Right ventricle myocardium superior (tissue), 1 donor: ENCODE data around the gene GHRH. TPM values are rescaled to one million over a fixed set of nuclear protein-coding genes. Genes with fewer than 3 reads are reported as not detected.
A peak's percentile ranks its signal among the peaks of the same experiment; 100 is the strongest.

Experiments
- ATAC-seq: fragments of 200-7000 bp; cut with Tn5 transposase; one replicate; pipeline ENCODE4 v1.9.1; 2020; ENCODE audit warnings: mild to moderate bottlenecking; ENCODE audit not compliant: poor library complexity
- DNase-seq: peaks from one replicate; pipeline ENCODE4 v3.0.0-alpha.2; 2020
- intact Hi-C: fragments of 100-400 bp; cut with DNase I; formaldehyde crosslinking; loops from one replicate; pipeline ENCODE4 v1.11.2; 2022
- total RNA-seq: library from RNA; stranded (reverse); fragmentation: NEBNext Ultra II Directional; extraction: Animal tissue kit (Norgen Biotek cat#: 25700); gene quantifications from one replicate; pipeline ENCODE4 v1.2.1, GENCODE V29; 2021
- donor health status: DM: no; HTN: yes; CAD: no; lungs with severe emphysema.

Gene GHRH
- total RNA-seq, 1 donor from 2014 or later = 0.97 TPM

DNA sequence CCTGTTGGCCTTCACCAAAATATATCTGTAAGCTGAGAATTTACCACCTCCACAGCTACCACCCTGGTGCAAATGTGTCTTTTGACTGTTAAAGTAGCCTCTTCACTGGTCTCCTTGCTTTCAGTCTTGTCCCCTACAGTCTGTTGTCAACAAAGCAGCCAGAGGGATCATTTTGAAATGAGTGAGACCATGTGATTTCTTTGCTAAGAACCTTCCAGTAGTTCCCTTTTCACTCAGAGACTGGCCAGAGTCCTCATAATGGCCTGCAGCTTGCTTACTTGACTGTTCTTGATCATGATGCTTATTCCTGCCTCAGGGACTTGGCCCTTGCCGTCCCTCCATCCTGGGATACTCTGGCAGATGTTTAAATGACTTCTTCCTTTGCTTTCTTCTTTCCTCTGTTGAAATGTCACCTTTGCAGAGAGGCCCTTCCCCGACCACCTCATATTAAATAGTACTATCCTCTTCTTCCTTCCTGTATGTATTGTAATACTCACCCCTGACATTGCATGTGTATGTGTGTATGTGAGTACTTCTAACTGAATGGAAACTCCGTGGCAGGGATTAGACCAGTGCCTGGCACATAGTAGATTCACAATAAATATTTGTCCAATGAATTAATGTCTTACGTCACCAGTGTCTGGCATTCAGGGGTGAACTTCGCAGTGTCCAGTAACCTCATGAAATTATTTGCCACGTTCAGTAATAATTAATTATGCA, 32.8 kb upstream of the GHRH start:
- ATAC-seq (no peak), DNase-seq (no peak)
- intact Hi-C loops = no loop called here

DNA sequence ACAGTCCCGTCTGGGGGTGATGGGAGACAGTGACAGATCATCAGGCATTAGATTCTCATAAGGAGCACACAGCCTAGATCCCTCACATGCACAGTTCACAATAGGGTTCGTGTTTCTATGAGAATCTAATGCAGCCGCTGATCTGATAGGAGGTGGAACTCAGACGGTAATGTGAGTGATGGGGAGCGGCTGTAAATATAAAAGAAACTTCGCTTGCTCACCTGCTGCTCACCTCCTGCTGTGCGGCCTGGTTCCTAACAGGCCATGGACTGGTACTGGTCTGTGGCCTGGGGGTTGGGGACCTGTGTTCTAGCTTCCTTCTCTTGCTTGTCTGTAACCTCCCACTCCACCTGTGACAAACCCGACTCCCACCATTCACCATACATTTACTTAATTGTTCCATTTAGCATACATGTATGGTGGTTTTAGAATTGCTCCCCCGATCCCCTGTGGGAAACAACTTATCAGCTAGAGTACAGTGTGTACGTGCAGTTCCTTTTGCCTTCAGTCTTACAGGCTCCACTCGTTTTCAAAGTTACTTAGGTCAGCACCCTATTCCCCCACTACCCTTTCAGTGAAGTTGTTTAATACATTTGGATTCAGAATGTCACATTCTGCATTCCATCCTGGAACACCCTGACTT, 31.8 kb upstream of the GHRH start:
- ATAC-seq (no peak), DNase-seq (no peak)
- intact Hi-C loops = no loop called here

DNA sequence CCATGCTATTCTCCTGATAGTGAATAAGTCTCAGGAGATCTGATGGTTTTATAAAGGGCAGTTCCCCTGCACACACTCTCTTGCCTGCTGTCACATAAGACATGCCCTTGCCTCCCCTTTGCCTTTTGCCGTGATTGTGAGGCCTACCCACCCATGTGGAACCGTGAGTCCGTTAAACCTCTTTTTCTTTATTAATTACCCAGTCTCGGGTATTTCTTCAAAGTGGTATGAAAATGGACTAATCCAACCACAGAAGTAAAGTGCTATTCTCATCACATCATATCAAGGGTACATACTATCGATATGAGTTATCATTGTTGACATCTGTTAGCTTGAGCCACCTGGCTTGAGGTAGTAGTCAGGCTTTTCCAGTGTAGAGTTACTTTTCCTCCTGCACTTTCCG, 30.1 kb upstream of the GHRH start:
- ATAC-seq (no peak), DNase-seq (no peak)
- intact Hi-C loops = no loop called here

DNA sequence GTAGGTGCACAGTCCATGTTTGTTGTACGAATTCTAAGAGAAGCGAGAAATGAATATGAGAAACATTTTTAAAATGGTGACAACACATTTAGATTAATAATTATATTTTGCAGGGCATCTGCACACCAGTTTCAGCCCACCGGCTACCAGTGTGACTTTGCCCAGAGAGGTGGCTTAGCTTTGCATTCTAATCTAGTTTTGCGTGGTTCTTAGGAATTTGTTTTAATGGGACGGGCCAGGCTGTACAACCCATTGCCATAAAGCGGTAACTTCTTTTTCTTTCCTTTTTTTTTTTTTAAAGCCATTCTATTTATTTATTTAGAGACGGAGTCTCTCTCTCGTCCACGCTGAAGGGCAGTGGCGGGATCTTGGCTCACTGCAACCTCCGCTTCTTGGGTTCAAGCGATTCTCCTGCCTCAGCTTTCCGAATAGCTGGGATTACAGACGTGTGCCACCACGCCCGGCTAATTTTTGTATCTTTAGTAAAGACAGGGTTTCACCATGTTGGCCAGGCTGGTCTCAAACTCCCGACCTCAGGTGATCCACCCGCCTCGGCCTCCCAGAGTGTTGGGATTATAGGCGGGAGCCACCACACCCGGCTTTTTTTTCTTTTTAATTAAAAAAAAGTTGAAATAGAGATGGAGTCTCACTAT, 28.7 kb upstream of the GHRH start:
- no peak for DNase-seq
- intact Hi-C loops = no loop called here

DNA sequence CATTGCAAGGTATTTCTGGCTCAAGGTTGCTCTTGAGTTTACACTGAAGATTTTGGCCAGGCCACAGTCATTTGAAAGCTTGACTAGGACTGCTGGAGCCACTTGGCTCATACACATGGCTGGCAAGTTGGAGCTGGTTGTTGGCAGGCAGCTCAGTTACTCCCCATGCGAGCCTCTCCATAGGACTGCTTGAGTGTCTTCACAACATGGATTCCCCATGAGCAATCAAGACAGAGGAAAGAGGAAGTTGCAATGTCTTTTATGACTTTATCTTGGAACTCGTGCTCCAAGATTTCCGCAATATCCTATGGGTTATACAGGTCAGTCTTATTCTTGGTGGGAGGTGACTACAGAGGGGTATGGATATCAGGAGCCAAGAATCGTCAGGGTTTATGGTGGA, 26.5 kb upstream of the GHRH start:
- intact Hi-C loops = loop anchor here (5.0 kb wide), 1 partner anchor 94 kb away; no protein-coding TSS in a partner anchor
- ATAC-seq (no peak), DNase-seq (peak; percentile 53)

More for the DNA sequence above, 28.7 kb upstream of the GHRH start:
- ATAC-seq = no peak

DNA sequence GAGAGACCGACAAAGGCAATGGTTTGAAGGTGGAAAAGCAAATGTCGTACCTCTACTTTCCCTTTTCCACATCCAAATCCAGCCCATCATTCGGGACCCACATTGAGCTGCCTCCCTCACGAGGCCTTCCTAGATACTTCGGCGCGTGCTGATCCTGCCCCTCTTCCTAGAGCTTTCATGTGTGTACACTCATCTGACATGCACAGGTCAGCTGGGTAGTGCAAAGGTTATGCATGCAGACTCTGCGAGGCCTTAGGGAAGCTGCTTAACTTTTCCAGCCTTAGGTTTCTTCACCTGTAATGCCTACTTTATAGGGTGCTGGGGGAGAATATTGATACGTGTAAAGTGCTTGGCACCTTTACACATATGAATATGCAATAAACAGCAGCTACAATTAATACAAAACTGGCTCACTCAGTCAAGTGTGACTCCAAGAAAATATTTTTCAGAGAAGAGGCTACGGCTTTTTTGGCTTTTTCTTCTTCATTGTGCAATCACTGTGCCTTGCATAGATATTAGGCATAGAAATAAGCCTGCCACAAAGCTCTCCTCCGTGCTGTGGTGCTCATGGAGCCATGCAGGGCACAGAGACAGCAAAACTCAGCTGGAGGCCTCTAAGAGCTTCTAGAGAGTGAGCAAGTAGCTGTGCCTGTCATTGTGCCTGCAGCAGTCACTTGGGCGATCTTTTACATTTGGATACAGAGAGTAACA, 24.2 kb upstream of the GHRH start:
- DNase-seq (no peak), ATAC-seq (no peak)
- intact Hi-C loops = loop anchor here (5.0 kb wide), 1 partner anchor 96 kb away; no protein-coding TSS in a partner anchor

DNA sequence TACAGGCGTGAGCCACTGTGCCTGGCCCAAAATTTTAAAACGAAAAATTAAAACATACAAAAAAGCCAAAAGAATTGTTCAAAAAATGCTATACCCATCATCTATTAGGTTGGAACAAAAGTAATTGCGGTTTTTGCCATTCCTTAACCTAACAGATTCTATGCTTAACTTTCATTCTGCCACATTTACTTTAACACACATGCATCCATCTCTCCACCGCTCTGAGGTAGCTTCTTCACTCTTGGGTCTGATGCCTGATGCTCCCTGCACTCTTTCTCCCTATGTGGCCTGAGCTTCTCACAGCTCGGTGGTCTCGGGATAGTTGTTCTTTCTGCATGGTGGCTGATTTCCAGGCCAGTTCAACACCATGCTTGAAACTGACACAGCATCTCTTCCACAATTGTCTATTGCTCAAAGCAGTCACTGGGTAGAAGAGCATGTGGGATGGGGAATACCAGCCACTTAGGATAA, 23.1 kb upstream of the GHRH start:
- intact Hi-C loops = loop anchor here (5.0 kb wide), 1 partner anchor 98 kb away; no protein-coding TSS in a partner anchor
- DNase-seq (no peak), ATAC-seq (no peak)

DNA sequence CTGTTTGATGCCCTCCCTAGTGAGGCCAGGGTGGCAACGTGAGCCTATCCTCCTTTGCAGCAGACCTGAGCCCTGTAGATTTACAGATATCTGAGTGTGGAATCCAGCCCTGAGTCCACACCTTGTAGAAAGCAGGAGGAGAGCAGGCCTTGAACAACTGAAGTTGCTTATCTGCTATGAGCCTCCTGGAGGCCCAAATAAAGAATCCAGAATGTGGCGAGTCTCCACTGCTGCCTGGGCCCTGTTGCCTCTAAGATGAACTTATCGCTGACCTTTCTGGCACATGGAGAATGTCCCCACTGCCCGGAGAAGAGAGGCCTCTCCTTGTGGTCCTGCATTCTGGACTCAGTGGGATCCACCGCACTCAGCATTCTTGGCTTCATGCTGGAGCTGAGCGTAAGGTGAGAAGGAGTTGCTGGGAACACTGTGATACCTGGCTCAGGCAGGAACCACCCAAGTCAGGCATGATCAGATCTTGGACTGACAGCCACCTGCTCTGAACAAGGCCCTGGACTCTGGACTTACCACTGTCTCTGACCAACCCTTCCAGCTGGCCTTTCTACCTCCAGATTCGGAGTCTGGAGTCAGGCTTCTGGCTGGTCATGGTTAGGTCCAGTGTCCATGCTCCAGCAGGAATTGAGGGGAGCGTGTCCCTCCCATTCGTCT, 22.0 kb upstream of the GHRH start:
- ATAC-seq (no peak), DNase-seq (no peak)
- intact Hi-C loops = no loop called here

DNA sequence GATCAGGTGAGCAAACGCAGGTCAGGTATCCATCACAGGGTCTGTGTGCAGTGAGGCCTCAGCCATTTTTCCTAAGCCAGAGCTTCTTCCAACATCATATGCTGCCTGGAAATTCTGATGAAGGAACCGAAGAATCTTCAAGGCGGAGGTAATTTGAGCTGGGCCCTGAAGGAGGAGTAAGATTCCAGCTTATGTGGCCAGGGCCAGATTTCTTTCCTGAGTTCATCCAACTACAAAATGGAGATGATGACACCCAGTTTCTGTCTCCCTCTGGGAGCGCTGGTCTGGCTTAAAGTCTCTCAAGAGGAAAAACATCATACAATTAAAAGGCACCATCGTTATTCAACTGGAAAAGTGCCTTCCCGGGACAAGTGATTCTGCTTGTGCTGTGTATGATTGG, 20.9 kb upstream of the GHRH start:
- no peak for DNase-seq
- intact Hi-C loops = no loop called here
- ATAC-seq = no peak

DNA sequence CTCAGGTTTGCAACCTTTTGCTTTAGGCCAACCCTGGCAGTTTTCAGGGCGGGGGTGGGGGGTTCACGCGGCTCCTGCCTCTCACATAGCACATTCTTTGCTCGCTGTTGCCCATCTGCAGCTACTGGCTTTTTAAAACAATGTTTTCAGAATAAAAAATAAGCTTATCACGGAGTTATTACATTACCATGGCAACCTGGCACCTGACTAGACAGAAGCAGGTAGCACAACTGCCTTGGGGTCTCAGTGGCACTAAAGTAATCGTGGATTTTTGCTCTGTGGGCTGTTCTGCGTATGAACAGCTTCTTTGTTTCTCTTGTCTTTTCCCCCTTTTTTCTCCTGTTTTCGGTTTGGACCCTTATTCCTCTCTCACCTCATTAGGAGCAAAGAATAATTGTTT, 18.8 kb upstream of the GHRH start:
- no peak for ATAC-seq
- no peak for DNase-seq
- intact Hi-C loops = no loop called here

DNA sequence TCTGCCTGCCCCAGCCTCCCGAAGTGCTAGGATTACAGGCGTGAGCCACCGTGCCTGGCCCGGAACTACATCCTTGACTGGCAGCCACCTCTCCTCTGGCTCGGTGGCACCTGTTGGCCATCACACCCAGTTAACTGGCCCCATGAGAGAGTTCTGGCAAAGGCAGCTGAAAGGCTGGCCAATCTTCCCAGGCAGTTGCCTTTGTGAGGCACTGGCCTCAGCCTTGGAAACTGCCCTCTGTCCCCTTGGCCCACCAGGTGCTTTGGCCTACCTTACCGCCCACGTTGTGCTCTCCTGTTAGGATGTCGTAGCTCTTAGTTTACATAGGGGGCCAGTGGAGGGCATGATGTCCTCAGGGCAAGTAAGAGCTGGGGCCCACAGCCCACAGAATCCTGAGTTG, 18.2 kb upstream of the GHRH start:
- DNase-seq (no peak), ATAC-seq (no peak)
- intact Hi-C loops = no loop called here

DNA sequence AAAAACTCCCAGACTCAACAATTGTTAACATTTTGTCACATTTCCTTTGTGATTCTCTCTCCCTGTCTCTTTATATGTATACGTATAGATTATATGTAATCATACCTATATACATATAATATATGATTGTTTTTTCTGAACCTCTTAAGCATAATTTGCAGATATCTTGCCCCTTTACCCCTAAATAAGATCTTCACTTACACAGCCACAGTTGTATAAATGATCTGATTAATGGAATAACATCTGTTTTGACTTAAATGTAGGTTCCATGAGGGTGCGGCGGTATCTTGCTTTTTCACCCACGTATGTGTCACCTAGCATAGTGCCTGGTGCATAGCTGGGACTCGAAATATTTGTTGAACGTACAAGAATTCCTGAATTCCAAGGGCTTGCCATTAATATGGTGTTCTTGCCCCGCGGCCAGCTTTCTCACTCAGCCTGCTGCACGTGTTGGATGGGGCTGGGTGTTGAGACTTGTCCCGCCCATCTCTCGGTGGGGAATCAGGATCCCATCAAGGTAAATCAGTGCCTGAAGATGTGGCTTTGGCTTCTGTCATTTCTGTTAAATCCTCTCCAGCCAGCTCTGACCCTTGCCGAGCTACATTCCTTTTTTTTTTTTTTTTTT, 17.5 kb upstream of the GHRH start:
- intact Hi-C loops = no loop called here
- no peak for ATAC-seq
- no peak for DNase-seq

DNA sequence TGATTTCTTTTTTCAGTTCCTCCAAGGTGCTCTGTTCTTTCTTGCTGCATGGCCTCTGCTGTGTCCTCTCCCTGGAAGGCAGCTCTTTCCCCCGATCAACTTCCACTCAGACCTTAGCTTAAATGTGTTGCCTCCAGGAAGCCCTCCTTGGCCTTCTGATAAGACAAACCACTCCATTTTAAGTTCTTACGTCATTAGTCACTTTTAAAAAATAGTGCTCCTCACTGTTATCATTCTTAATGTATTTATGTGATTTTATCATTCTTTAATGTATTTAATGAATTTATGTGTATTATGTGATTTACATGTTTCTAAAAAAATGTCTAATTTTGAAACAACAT, 15.6 kb upstream of the GHRH start:
- ATAC-seq = no peak
- DNase-seq = no peak
- intact Hi-C loops = no loop called here

DNA sequence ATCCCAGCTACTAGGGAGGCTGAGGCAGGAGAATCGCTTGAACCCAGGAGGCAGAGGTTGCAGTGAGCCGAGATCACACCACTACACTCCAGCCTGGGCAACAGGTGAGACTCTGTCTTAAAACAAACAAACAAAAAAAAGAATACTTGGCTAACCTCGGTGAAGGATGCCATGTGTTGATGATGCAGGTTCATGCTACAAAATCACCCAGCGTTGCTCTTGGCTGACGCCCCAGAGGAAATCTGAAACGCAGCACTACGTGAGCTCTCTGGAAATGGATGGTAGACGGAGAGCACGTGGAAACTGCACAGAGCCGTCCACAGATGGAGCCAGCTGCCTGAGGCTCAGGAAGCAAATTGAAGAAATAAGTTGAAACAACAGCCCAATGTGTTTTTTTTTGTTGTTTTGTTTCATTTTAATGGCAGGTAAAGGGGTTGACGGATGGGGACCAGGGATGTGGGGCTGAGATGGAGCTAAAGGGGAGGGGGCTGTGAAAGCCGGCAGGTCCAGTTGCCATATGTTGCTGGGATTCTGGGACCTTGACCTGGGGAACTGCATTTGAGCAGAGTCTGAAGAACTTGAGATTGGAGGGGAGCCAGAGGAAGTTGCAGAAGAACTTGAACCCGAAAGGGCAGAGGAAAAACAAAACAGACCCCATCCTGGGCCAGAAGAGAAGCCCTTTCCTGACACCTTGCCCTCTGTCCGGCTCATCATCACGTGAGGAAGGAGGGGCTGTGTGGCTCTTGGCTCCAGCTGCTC, 15.1 kb upstream of the GHRH start:
- intact Hi-C loops = no loop called here

DNA sequence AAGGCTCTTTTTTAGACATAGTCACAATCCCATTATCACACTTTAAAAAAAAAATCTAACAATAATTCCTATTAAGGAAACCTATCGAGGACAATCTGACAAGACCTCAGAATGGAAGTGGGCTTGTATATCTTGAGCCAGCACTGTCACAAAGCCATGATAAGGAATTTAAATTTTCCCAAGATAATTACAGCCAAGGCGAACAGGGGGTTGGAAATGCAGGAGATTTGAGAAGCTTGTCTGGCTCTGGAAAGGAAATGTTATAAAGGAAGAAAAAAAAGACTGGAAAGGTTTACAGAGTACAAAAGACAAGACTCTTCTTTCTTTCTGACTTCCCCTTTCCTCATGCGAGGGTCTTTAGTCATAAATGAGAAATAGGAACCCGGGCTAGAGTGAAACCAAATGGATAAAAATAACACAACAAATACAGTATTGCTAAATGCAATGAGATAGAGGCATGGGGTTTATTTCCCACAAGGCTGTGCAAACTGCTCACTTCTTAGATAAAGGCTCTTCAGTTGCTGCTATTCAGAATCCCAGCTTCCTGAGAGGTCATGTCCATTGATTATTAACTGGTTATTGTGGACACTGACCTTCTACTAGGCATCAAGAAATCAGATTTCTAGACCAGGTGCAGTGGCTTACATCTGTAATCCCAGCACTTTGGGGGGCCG, 13.4 kb upstream of the GHRH start:
- intact Hi-C loops = no loop called here
- ATAC-seq (peak; percentile 14), DNase-seq (no peak)

More for the DNA sequence above, 15.1 kb upstream of the GHRH start:
- peak; percentile 90 for ATAC-seq
- DNase-seq = peak; percentile 55

DNA sequence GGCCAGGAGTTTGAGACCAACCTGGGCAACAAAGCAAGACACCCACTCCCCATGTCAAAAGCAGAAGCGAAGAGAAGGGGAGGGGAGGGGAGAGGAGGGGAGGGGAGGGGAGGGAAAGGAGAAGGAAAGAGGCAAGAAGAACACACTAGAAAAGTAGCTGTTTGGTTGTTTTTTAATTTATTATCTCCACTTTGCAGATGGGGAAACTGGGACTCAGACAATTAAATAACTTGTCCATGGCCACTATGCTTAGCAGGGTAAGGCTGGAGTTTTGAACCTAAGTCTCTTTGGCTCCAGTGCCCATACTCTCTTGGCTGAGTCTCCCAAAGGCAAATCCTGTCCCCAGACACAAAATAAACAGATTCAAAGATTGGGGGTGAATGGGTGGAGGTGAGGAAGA, 12.4 kb upstream of the GHRH start:
- DNase-seq = no peak
- intact Hi-C loops = no loop called here
- no peak for ATAC-seq

DNA sequence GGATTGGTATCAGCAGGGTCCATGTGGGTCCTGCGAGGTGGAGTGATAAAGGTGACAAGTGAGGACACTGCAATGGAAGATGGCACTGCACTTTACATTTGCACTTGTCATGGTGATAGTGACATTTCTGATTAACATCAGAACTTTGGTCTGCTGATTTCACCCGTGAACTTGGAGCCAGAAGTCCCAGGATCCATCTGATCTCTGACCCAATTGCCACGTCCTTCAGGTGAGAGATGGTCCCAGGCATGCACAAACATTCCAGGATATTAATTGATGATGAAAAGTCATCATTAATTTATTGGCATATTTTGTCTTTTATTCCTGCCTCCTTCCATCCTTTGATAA, 9.8 kb upstream of the GHRH start:
- DNase-seq (no peak), ATAC-seq (no peak)
- intact Hi-C loops = loop anchor here (2.0 kb wide), 1 partner anchor 257 kb away; no protein-coding TSS in a partner anchor
